Left hindlimb (tissue), 1 donor: ENCODE measurements around the gene CASP2.
"Not testable (repeated sequence)": the region's sequence is repeated elsewhere in the genome, so short reads cannot be mapped to it uniquely, and the experiment has no call there.

Experiments used
- DNase-seq: peaks from one replicate; pipeline ENCODE4 v3.0.0-alpha.2; 2018

Gene CASP2

GRCh38 chr7:143265017-143265693 lies 23.0 kb upstream of the CASP2 start:
- DNase-seq: no peak

GRCh38 chr7:143269251-143269650 lies 18.9 kb upstream of the CASP2 start:
- no peak for DNase-seq

GRCh38 chr7:143271240-143271639 lies 16.9 kb upstream of the CASP2 start:
- DNase-seq: no peak

GRCh38 chr7:143272871-143273270 lies 15.3 kb upstream of the CASP2 start:
- no peak for DNase-seq

- no peak for DNase-seq
Observed at GRCh38 chr7:143279186-143280098, 8.7 kb upstream of the CASP2 start.

- no peak for DNase-seq
Observed at GRCh38 chr7:143280160-143280559, 8.0 kb upstream of the CASP2 start.

- DNase-seq: no peak
Observed at GRCh38 chr7:143280566-143280965, 7.6 kb upstream of the CASP2 start.

- no peak for DNase-seq
Observed at GRCh38 chr7:143281529-143281928, 6.6 kb upstream of the CASP2 start.

GRCh38 chr7:143282124-143282523 lies 6.0 kb upstream of the CASP2 start:
- no peak for DNase-seq

GRCh38 chr7:143283381-143283780 lies 4.8 kb upstream of the CASP2 start:
- DNase-seq: no peak

- DNase-seq: no peak
Observed at GRCh38 chr7:143284591-143285469, 3.3 kb upstream of the CASP2 start, which contains the start of gene TMEM139. TMEM139 (plus strand) TSS chr7:143284958; CDS start chr7:143285958, 1,000 bp downstream.

- DNase-seq: no peak
Observed at GRCh38 chr7:143285470-143285778, 2.7 kb upstream of the CASP2 start.

GRCh38 chr7:143285806-143286521 lies 2.2 kb upstream of the CASP2 start:
- DNase-seq: no peak

- DNase-seq: no peak
Observed at GRCh38 chr7:143286522-143286890, 1.6 kb upstream of the CASP2 start.

- DNase-seq: no peak
Observed at GRCh38 chr7:143287339-143287934, 714 bp upstream of the CASP2 start.

- no peak for DNase-seq
Observed at GRCh38 chr7:143288836-143289235, 685 bp downstream of the CASP2 start.

- no peak for DNase-seq
Observed at GRCh38 chr7:143289421-143289820, 1.3 kb downstream of the CASP2 start.

- DNase-seq: not testable (repeated sequence)
Observed at GRCh38 chr7:143289888-143290287, 1.7 kb downstream of the CASP2 start.

GRCh38 chr7:143290293-143290692 lies 2.1 kb downstream of the CASP2 start:
- no peak for DNase-seq

GRCh38 chr7:143292876-143293275 lies 4.7 kb downstream of the CASP2 start:
- no peak for DNase-seq

GRCh38 chr7:143295870-143296269 lies 7.7 kb downstream of the CASP2 start:
- DNase-seq: no peak

- DNase-seq: no peak
Observed at GRCh38 chr7:143296686-143297085, 8.5 kb downstream of the CASP2 start.
